ENCODE data around the gene SLC24A4.

SLC24A4 gene

DNA sequence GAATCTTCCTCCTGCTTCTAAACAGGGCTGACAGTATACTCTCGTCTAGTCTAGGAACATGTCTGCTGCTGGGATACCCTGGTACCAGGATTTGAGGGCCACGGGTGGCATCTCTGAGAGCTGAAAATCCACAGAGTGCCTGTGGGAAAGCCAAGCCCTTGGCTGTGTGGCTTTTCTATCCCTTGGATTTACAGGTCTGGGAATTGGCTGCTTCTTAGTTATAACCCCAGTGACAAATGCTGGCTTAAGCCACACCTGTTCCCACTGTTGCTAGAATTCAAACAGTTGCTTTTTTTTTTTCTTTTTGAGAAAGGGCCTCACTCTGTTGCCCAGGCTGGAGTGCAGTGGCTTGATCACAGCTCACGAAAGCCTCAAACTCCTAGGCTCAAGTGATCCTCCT, 176.3 kb downstream of the SLC24A4 start:
- H3K4me1 ChIP-seq, result peaks cover 37% of the 10 kb centered on the region
- no peaks in the 10 kb centered on the region for H4K20me1 ChIP-seq
- H3K9ac ChIP-seq, result no peak overlapping the region
- H3K4me3 ChIP-seq, result no peak overlapping the region
- no peaks in the 10 kb centered on the region for H3K27me3 ChIP-seq
- H3K36me3 ChIP-seq, result no peaks in the 10 kb centered on the region
- no peak overlapping the region for H3K4me2 ChIP-seq
- no peak overlapping the region for H3K27ac ChIP-seq
- TF ChIP-seq Cebpa-rat (IDR thresholded peaks at IDR 0.05), result no peak
- no peaks in the 10 kb centered on the region for H3K9me3 ChIP-seq

DNA sequence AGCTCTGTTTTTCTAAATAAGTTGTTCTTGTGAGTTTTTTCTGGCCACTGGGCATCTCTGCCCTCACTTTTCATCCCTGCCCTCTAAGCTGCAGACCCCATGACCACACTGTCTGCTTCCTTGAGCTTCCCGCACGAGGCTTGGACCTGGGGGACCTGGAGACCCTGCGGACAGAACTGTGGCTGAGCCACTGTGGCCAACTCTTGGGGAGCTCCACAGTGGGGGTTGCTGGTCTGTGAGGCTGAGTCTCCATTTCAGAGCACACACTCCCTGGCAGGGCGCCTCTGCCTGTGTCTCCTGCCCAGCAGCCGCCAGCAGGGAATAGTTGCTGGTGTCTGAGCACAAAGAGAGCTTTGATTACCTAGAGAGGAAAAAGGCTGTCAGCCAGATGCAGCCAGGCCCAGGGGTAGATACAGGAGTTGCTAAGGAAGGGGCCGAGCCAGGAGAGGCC, 177.6 kb downstream of the SLC24A4 start:
- Histone ChIP-seq H3K4me1 (peaks cover 37% of the 10 kb centered on the region), H3K9me3 (no peaks in the 10 kb centered on the region), H3K36me3 (no peaks in the 10 kb centered on the region), H3K27ac (no peak overlapping the region), H3K27me3 (no peaks in the 10 kb centered on the region), H3K4me2 (peak overlapping the region; percentile 55), H4K20me1 (no peaks in the 10 kb centered on the region), H3K4me3 (no peak overlapping the region), H3K9ac (peak overlapping the region; percentile 15; the same call in 1 of the 2 replicates)
- TF ChIP-seq Cebpa-rat (IDR thresholded peaks at IDR 0.05), result no peak

GRCh38 chr14:92501891-92502351, 179.0 kb downstream of the SLC24A4 start:
- Histone ChIP-seq H3K4me2 (no peak overlapping the region), H3K36me3 (no peaks in the 10 kb centered on the region), H4K20me1 (no peaks in the 10 kb centered on the region), H3K9ac (no peak overlapping the region), H3K27me3 (no peaks in the 10 kb centered on the region), H3K4me1 (peaks cover 43% of the 10 kb centered on the region), H3K27ac (no peak overlapping the region), H3K9me3 (no peaks in the 10 kb centered on the region), H3K4me3 (no peak overlapping the region)
- TF ChIP-seq Cebpa-rat (IDR thresholded peaks at IDR 0.05), result no peak

DNA sequence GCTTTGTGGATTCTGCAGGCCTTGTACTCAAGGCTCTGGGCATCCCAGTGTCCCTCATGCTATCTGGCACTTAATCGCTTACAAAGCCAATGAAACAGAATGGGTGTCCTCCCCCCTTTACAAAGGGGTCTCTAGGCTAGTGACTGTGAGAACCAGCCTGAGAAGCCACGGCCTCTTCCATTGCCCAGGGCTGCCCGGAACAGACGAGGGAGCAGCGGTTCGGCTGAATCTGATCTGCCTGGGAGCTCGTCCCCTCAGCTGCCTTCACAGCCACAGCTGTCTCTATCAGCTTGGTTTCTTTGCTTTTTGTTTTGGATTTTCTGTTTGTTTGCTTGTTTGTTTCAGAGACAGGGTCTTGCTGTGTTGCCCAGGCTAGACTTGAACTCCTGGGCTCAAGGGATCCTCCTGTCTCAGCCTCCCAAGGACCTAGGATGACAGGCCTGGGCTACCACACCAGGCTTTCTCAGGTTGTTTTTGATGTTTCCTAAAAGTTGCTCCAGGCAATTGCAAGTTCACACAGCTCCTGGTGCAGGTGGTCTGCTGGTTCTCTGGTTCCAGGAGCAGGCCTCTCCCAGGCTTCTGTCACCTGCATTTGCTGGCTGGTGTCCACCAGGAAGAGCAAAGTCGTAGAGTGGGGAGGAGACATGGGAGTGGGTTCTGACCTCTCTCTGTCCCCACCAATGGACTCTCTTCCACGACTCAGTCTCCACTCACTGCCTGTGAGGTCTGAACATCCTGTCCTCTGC, 179.7 kb downstream of the SLC24A4 start:
- no peak overlapping the region for H3K27ac ChIP-seq
- H3K9me3 ChIP-seq, result no peaks in the 10 kb centered on the region
- no peak overlapping the region for H3K4me3 ChIP-seq
- H3K36me3 ChIP-seq, result no peaks in the 10 kb centered on the region
- H3K4me2 ChIP-seq, result no peak overlapping the region
- no peaks in the 10 kb centered on the region for H4K20me1 ChIP-seq
- no peak for TF ChIP-seq Cebpa-rat (IDR thresholded peaks at IDR 0.05)
- H3K27me3 ChIP-seq, result no peaks in the 10 kb centered on the region
- H3K9ac ChIP-seq, result no peak overlapping the region
- H3K4me1 ChIP-seq, result peaks cover 43% of the 10 kb centered on the region

DNA sequence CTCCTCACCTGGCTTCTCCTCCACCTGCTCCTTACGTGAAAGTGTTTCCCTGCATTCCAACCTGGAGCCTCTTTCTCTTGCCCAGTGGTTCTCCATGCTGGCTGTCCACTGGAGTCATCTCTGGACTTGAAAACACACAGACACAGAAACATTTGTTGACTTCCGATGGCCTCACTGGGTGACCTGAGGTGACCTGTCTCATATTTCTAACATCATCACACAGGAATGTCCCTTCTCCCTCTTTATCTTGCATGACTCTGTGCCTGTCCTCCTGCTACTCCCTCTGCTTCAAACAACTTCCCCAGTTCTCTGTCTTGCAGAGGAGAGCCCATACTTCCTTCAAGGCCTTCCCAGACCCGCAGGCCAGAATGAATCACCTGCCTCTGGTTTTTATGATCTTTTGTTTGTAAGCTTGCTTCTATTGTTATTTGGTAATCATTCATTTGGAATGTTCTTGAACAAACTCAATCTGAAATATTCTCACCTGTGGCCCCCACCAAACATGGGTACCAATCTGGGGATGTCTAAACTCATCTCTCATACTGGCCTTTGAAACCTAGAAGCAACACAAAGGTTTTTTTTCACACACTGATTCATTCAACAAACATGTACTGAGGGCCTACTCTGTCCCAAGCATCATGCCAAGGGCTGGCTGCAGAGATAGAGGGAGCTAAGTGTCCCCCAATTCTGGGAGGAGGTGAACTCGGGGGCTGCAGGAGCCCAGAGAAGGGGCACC, 181.0 kb downstream of the SLC24A4 start:
- TF ChIP-seq Cebpa-rat (IDR thresholded peaks at IDR 0.05), result no peak
- no peak overlapping the region for H3K4me3 ChIP-seq
- no peak overlapping the region for H3K4me2 ChIP-seq
- no peaks in the 10 kb centered on the region for H3K27me3 ChIP-seq
- peaks cover 34% of the 10 kb centered on the region for H3K4me1 ChIP-seq
- H3K9ac ChIP-seq, result no peak overlapping the region
- no peaks in the 10 kb centered on the region for H3K36me3 ChIP-seq
- H4K20me1 ChIP-seq, result no peaks in the 10 kb centered on the region
- H3K9me3 ChIP-seq, result no peaks in the 10 kb centered on the region
- H3K27ac ChIP-seq, result no peak overlapping the region

DNA sequence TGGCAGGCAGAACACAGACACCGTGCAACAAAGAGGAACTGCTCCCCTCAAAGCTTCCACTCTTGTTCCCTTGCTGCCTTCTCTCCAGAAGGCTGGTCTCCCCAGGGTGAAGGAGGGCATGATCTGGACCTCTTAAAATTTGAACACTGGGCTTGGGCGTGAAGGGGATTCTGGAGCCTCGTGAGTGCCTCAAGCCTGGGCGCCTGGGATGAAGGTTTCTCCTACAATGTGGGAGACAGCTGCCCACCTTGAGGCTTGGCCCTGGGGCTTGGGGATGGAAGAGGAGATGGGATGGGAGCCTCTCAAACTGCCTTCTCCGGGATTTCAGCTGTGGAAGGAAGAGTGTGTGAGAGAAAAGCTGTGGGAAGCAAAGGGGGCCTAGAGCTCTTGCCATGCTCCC, 182.9 kb downstream of the SLC24A4 start:
- no peaks in the 10 kb centered on the region for H3K36me3 ChIP-seq

GRCh38 chr14:92506231-92506630, 183.3 kb downstream of the SLC24A4 start:
- H3K4me3 ChIP-seq, result no peak overlapping the region
- no peaks in the 10 kb centered on the region for H4K20me1 ChIP-seq
- peaks cover 22% of the 10 kb centered on the region for H3K4me1 ChIP-seq
- peak overlapping the region; percentile 59 for H3K4me2 ChIP-seq
- H3K9me3 ChIP-seq, result no peaks in the 10 kb centered on the region
- H3K9ac ChIP-seq, result no peak overlapping the region
- H3K27me3 ChIP-seq, result no peaks in the 10 kb centered on the region
- H3K36me3 ChIP-seq, result no peaks in the 10 kb centered on the region
- TF ChIP-seq Cebpa-rat (IDR thresholded peaks at IDR 0.05), result no peak
- no peak overlapping the region for H3K27ac ChIP-seq

More for the DNA sequence above, 182.9 kb downstream of the SLC24A4 start:
- Histone ChIP-seq H3K27me3 (no peaks in the 10 kb centered on the region), H3K4me1 (peaks cover 23% of the 10 kb centered on the region), H3K4me2 (no peak overlapping the region; the same call in 1 of the 2 replicates), H4K20me1 (no peaks in the 10 kb centered on the region), H3K4me3 (no peak overlapping the region), H3K9me3 (no peaks in the 10 kb centered on the region), H3K27ac (no peak overlapping the region), H3K9ac (no peak overlapping the region)
- TF ChIP-seq Cebpa-rat (IDR thresholded peaks at IDR 0.05), result no peak

- Histone ChIP-seq H4K20me1 (no peaks in the 10 kb centered on the region), H3K9me3 (no peaks in the 10 kb centered on the region), H3K9ac (no peak overlapping the region), H3K4me1 (peaks cover 22% of the 10 kb centered on the region), H3K36me3 (no peaks in the 10 kb centered on the region), H3K27ac (no peak overlapping the region), H3K27me3 (no peaks in the 10 kb centered on the region), H3K4me3 (no peak overlapping the region), H3K4me2 (peak overlapping the region; percentile 59)
- no peak for TF ChIP-seq Cebpa-rat (IDR thresholded peaks at IDR 0.05)
These were observed 184.3 kb downstream of the SLC24A4 start for GRCh38 chr14:92507174-92507768.

GRCh38 chr14:92510972-92511371, 188.0 kb downstream of the SLC24A4 start:
- no peak for TF ChIP-seq Cebpa-rat (IDR thresholded peaks at IDR 0.05)
- Histone ChIP-seq H3K9me3 (no peaks in the 10 kb centered on the region), H3K9ac (no peak overlapping the region), H3K4me1 (peaks cover 50% of the 10 kb centered on the region), H4K20me1 (no peaks in the 10 kb centered on the region), H3K4me2 (no peak overlapping the region), H3K27ac (no peak overlapping the region), H3K4me3 (no peak overlapping the region), H3K36me3 (no peaks in the 10 kb centered on the region), H3K27me3 (peaks cover 7% of the 10 kb centered on the region; the same call in 1 of the 2 replicates)

Measured in BLaER1 (cell line).